Lower leg skin (tissue), 3 donors: ENCODE results near the gene ADGRL1.
"Not testable (repeated sequence)": the region's sequence is repeated elsewhere in the genome, so short reads cannot be mapped to it uniquely, and the experiment has no call there.

Experiments
- CTCF ChIP-seq, 3 donors: fragments of 450-650 bp; IDR thresholded peaks; one replicate each; pipeline ENCODE4 v1.5.1; 2016; ENCODE audit warnings: antibody characterized with exemption in 3 of 3, mild to moderate bottlenecking in 3 of 3, moderate library complexity in 2 of 3
- POLR2A ChIP-seq, 2 donors: fragments of 450-650 bp; IDR thresholded peaks; one replicate each; pipeline ENCODE4 v1.6.1; 2016 to 2017; ENCODE audit warnings: antibody characterized with exemption in 2 of 2, mild to moderate bottlenecking in 1 of 2, moderate library complexity in 1 of 2

- not testable (repeated sequence) for TF ChIP-seq CTCF, POLR2A (IDR thresholded peaks at IDR 0.05)
Measured at GRCh38 chr19:14206308-14206707, 339 bp upstream of the ADGRL1 start.
